ENCODE data around the gene IFT122. TPM values are rescaled to one million over a fixed set of nuclear protein-coding genes. Genes with fewer than 3 reads are reported as not detected.
A peak's percentile ranks its signal among the peaks of the same experiment; 100 is the strongest.

The IFT122 gene
- total RNA-seq, 1 donor from 2014 or later: 28.6 TPM

GRCh38 chr3:129558772-129559564 is 118.9 kb downstream of the IFT122 start:
- no peak for DNase-seq (ENCODE audit: low spot score)

- DNase-seq (ENCODE audit: low spot score): no peak
These were observed 119.6 kb downstream of the IFT122 start for GRCh38 chr3:129559565-129560079.

- DNase-seq (ENCODE audit: low spot score): no peak
These were observed 120.3 kb downstream of the IFT122 start for GRCh38 chr3:129560269-129560787.

- DNase-seq (ENCODE audit: low spot score): peak; percentile 63
These were observed 121.0 kb downstream of the IFT122 start for GRCh38 chr3:129560911-129561594.

GRCh38 chr3:129561619-129562248 is 121.7 kb downstream of the IFT122 start:
- no peak for DNase-seq (ENCODE audit: low spot score)

- no peak for DNase-seq (ENCODE audit: low spot score)
These were observed 122.8 kb downstream of the IFT122 start for GRCh38 chr3:129562803-129563202.

- no peak for DNase-seq (ENCODE audit: low spot score)
These were observed 123.3 kb downstream of the IFT122 start for GRCh38 chr3:129563332-129563731.

GRCh38 chr3:129563850-129564535 is 124.0 kb downstream of the IFT122 start:
- DNase-seq (ENCODE audit: low spot score): no peak

- DNase-seq (ENCODE audit: low spot score): no peak
These were observed 125.1 kb downstream of the IFT122 start for GRCh38 chr3:129564981-129565644.

- DNase-seq (ENCODE audit: low spot score): no peak
These were observed 125.9 kb downstream of the IFT122 start for GRCh38 chr3:129565902-129566301.

GRCh38 chr3:129567176-129567705 is 127.2 kb downstream of the IFT122 start:
- DNase-seq (ENCODE audit: low spot score): no peak

GRCh38 chr3:129567939-129568338 is 127.9 kb downstream of the IFT122 start:
- no peak for DNase-seq (ENCODE audit: low spot score)

GRCh38 chr3:129569856-129570255 is 129.8 kb downstream of the IFT122 start:
- DNase-seq (ENCODE audit: low spot score): no peak

Other genes with a start within 250 kb of the IFT122 start
- gene COPG1, start 190.6 kb upstream of the IFT122 start, total RNA-seq: 216 TPM
- 44.3 TPM for gene HMCES, start 161.4 kb upstream of the IFT122 start, total RNA-seq
- 4.9 TPM for gene EFCAB12, start 11.6 kb upstream of the IFT122 start, total RNA-seq
- 34.9 TPM for gene MBD4, start 276 bp upstream of the IFT122 start, total RNA-seq
- not detected for gene RHO, start 88.4 kb downstream of the IFT122 start, total RNA-seq
- gene H1-8, start 103.0 kb downstream of the IFT122 start, total RNA-seq: not detected
- gene PLXND1, start 166.5 kb downstream of the IFT122 start, total RNA-seq: 82.2 TPM

Data from mucosa of gallbladder (tissue), 1 donor.